ENCODE data around the gene P4HA3. TPM values are rescaled to one million over a fixed set of nuclear protein-coding genes. Genes with fewer than 3 reads are reported as not detected.

P4HA3 gene
- total RNA-seq, 1 donor from 2014 or later, result not detected

- Mint-ChIP-seq H3K4me1 (ENCODE audit: low read depth, unreplicated experiment) (peaks cover 3% of the 10 kb centered on the region), H3K9me3 (ENCODE audit: unreplicated experiment) (no peaks in the 10 kb centered on the region), H3K4me3 (ENCODE audit: unreplicated experiment) (no peak overlapping the region), H3K27me3 (ENCODE audit: unreplicated experiment) (no peaks in the 10 kb centered on the region), H3K36me3 (ENCODE audit: unreplicated experiment) (peaks cover 19% of the 10 kb centered on the region), H3K27ac (ENCODE audit: unreplicated experiment) (no peak overlapping the region)
- TF ChIP-seq, protein P1, sequence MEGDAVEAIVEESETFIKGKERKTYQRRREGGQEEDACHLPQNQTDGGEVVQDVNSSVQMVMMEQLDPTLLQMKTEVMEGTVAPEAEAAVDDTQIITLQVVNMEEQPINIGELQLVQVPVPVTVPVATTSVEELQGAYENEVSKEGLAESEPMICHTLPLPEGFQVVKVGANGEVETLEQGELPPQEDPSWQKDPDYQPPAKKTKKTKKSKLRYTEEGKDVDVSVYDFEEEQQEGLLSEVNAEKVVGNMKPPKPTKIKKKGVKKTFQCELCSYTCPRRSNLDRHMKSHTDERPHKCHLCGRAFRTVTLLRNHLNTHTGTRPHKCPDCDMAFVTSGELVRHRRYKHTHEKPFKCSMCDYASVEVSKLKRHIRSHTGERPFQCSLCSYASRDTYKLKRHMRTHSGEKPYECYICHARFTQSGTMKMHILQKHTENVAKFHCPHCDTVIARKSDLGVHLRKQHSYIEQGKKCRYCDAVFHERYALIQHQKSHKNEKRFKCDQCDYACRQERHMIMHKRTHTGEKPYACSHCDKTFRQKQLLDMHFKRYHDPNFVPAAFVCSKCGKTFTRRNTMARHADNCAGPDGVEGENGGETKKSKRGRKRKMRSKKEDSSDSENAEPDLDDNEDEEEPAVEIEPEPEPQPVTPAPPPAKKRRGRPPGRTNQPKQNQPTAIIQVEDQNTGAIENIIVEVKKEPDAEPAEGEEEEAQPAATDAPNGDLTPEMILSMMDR (IDR thresholded peaks at IDR 0.05; ENCODE audit: partially characterized antibody, unreplicated experiment), result no peak
- no peak for DNase-seq
Observed at GRCh38 chr11:74345420-74345819, 34.0 kb upstream of the P4HA3 start.

GRCh38 chr11:74341921-74342320, 30.5 kb upstream of the P4HA3 start:
- H3K4me3 Mint-ChIP-seq (ENCODE audit: unreplicated experiment), result no peak overlapping the region
- no peak overlapping the region for H3K27ac Mint-ChIP-seq (ENCODE audit: unreplicated experiment)
- DNase-seq, result no peak
- peaks cover 12% of the 10 kb centered on the region for H3K36me3 Mint-ChIP-seq (ENCODE audit: unreplicated experiment)
- TF ChIP-seq, protein P1 (IDR thresholded peaks at IDR 0.05; ENCODE audit: partially characterized antibody, unreplicated experiment), result no peak
- H3K27me3 Mint-ChIP-seq (ENCODE audit: unreplicated experiment), result no peaks in the 10 kb centered on the region
- no peaks in the 10 kb centered on the region for H3K4me1 Mint-ChIP-seq (ENCODE audit: low read depth, unreplicated experiment)
- no peaks in the 10 kb centered on the region for H3K9me3 Mint-ChIP-seq (ENCODE audit: unreplicated experiment)

DNA sequence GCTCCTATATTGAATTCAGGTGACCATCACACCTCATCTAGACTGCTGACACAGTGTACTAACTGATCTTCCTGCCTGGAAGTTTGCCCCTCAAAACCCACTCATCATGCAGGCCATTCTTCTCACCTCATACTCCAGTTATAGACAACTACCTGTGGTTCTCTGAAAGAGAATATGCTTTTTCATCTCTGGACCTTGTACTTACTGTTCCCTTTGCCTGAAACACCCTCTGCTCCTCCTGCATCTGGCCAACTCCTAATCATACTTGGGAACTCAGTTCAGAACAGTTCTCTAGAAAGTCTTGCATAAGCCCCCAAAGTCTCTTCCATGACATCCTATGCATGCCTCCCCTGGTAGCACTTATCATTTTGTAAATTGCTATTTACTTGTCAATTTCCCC, 28.2 kb upstream of the P4HA3 start:
- Mint-ChIP-seq H3K27me3 (ENCODE audit: unreplicated experiment) (no peaks in the 10 kb centered on the region), H3K36me3 (ENCODE audit: unreplicated experiment) (peaks cover 6% of the 10 kb centered on the region), H3K27ac (ENCODE audit: unreplicated experiment) (no peak overlapping the region), H3K4me3 (ENCODE audit: unreplicated experiment) (no peak overlapping the region), H3K9me3 (ENCODE audit: unreplicated experiment) (no peaks in the 10 kb centered on the region), H3K4me1 (ENCODE audit: low read depth, unreplicated experiment) (no peaks in the 10 kb centered on the region)
- DNase-seq, result no peak
- TF ChIP-seq, protein P1 (IDR thresholded peaks at IDR 0.05; ENCODE audit: partially characterized antibody, unreplicated experiment), result no peak

- H3K4me1 Mint-ChIP-seq (ENCODE audit: low read depth, unreplicated experiment), result no peaks in the 10 kb centered on the region
- no peaks in the 10 kb centered on the region for H3K27me3 Mint-ChIP-seq (ENCODE audit: unreplicated experiment)
- no peak overlapping the region for H3K4me3 Mint-ChIP-seq (ENCODE audit: unreplicated experiment)
- H3K27ac Mint-ChIP-seq (ENCODE audit: unreplicated experiment), result no peak overlapping the region
- DNase-seq, result no peak
- H3K9me3 Mint-ChIP-seq (ENCODE audit: unreplicated experiment), result no peaks in the 10 kb centered on the region
- H3K36me3 Mint-ChIP-seq (ENCODE audit: unreplicated experiment), result peaks cover 5% of the 10 kb centered on the region
- TF ChIP-seq, protein P1 (IDR thresholded peaks at IDR 0.05; ENCODE audit: partially characterized antibody, unreplicated experiment), result no peak
Observed at GRCh38 chr11:74338963-74339362, 27.5 kb upstream of the P4HA3 start.

- no peaks in the 10 kb centered on the region for H3K27me3 Mint-ChIP-seq (ENCODE audit: unreplicated experiment)
- peaks cover 4% of the 10 kb centered on the region for H3K36me3 Mint-ChIP-seq (ENCODE audit: unreplicated experiment)
- H3K4me3 Mint-ChIP-seq (ENCODE audit: unreplicated experiment), result no peak overlapping the region
Observed at GRCh38 chr11:74333193-74333592, 21.8 kb upstream of the P4HA3 start.

More at GRCh38 chr11:74333193-74333592, 21.8 kb upstream of the P4HA3 start:
- Mint-ChIP-seq H3K4me1 (ENCODE audit: low read depth, unreplicated experiment) (no peaks in the 10 kb centered on the region), H3K9me3 (ENCODE audit: unreplicated experiment) (no peaks in the 10 kb centered on the region), H3K27ac (ENCODE audit: unreplicated experiment) (no peak overlapping the region)
- no peak for DNase-seq
- TF ChIP-seq, protein P1 (IDR thresholded peaks at IDR 0.05; ENCODE audit: partially characterized antibody, unreplicated experiment), result no peak

All from glutamatergic neuron (in vitro differentiated cells).